GM12878 (cell line): ENCODE results near the gene ADAM11. TPM values are rescaled to one million over a fixed set of nuclear protein-coding genes. Genes with fewer than 3 reads are reported as not detected.

Source experiments
- ATAC-seq: fragments of 200-7000 bp; cut with Tn5 transposase; 3 replicates; pipeline ENCODE4 v1.9.1; 2020; ENCODE audit warnings: mild to moderate bottlenecking, moderate library complexity
- BruUV-seq: library from RNA; stranded (reverse); fragments of 400-500 nt; replicated peaks from 2 replicates; lab custom pipeline; 2021; lab: Mats Ljungman, UMichigan
- CTCF ChIA-PET: fragments of 300-600 bp; sonication (Branson Sonifier 250); formaldehyde crosslinking; extraction: SDS; loops from one replicate; lab custom pipeline; 2021; ENCODE audit warnings: inconsistent platforms; lab: Yijun Ruan, JAX
- POLR2A ChIA-PET: fragments of 350-600 bp; formaldehyde crosslinking; extraction: SDS; loops from one replicate; lab custom pipeline; 2021; ENCODE audit warnings: inconsistent platforms; lab: Charles Lee
- RAD21 ChIA-PET: fragments of 300-600 bp; sonication (Branson Sonifier 250); formaldehyde crosslinking; loops from one replicate; lab custom pipeline; 2023; ENCODE audit warnings: antibody characterized with exemption; ENCODE audit not compliant: unreplicated experiment; lab: Charles Lee
- SMC1A ChIA-PET: fragments of 300-600 bp; sonication (Branson Sonifier 250); formaldehyde crosslinking; loops from one replicate; lab custom pipeline; 2023; ENCODE audit not compliant: unreplicated experiment, uncharacterized antibody; lab: Charles Lee
- DNase-seq: peaks from one replicate; pipeline ENCODE4 v3.0.0-alpha.2; 2011; ENCODE audit warnings: low read depth, low spot score
- FAIRE-seq: peaks from 3 replicates; lab custom pipeline; 2011; peaks lifted over from hg19 to GRCh38; lab: Jason Lieb, UNC
- H2AFZ ChIP-seq: 2 replicates; pipeline ENCODE4 v1.6.0; 2011; ENCODE audit warnings: low read depth, low read length, control low read depth; ENCODE audit not compliant: control insufficient read depth
- H3K27ac ChIP-seq: 2 replicates; pipeline ENCODE4 v1.5.1; 2011; ENCODE audit warnings: control low read depth; ENCODE audit not compliant: control insufficient read depth, insufficient read depth
- H3K27me3 ChIP-seq, 2 experiments: replicated peaks in 1 of 2; 2 replicates each; pipeline versions ENCODE4 v1.6.0 to v1.6.1; 2011; ENCODE audit warnings: low read length in 1 of 2; ENCODE audit not compliant: control insufficient read depth in 2 of 2, insufficient read depth in 2 of 2
- H3K36me3 ChIP-seq, 2 experiments: 2 replicates each; pipeline ENCODE4 v1.5.1; 2011; ENCODE audit warnings: low read length in 1 of 2; ENCODE audit not compliant: control insufficient read depth in 2 of 2, insufficient read depth in 2 of 2
- H3K4me1 ChIP-seq: 2 replicates; pipeline ENCODE4 v1.6.1; 2011; ENCODE audit warnings: mild to moderate bottlenecking, low read length, moderate library complexity, mixed read lengths; ENCODE audit not compliant: control insufficient read depth, insufficient read depth
- H3K4me2 ChIP-seq: 2 replicates; pipeline ENCODE4 v1.6.0; 2011; ENCODE audit warnings: control low read depth; ENCODE audit not compliant: control insufficient read depth, insufficient read depth
- H3K4me3 ChIP-seq: fragments of 200-600 bp; sonication (generic); 2 replicates; pipeline ENCODE4 v1.5.1; 2016
- H3K79me2 ChIP-seq: 2 replicates; pipeline ENCODE4 v1.6.0; 2011; ENCODE audit warnings: low read length; ENCODE audit not compliant: control insufficient read depth, insufficient read depth
- H3K9ac ChIP-seq: 2 replicates; pipeline ENCODE4 v1.8.0; 2011; ENCODE audit warnings: low read length, control low read depth, mixed read lengths; ENCODE audit not compliant: control insufficient read depth, insufficient read depth
- H3K9me3 ChIP-seq: replicated peaks from 3 replicates; pipeline ENCODE4 v1.5.1; 2011; ENCODE audit warnings: mild to moderate bottlenecking, low read length; ENCODE audit not compliant: control insufficient read depth, insufficient read depth
- H4K20me1 ChIP-seq: 2 replicates; pipeline ENCODE4 v1.6.0; 2011; ENCODE audit not compliant: control insufficient read depth, insufficient read depth
- BRCA1 ChIP-seq: IDR thresholded peaks from 2 replicates; pipeline ENCODE4 v1.6.1; 2011; ENCODE audit warnings: low read depth, low read length, improper control_type of control experiment
- DPF2 ChIP-seq: fragments of 450-650 bp; IDR thresholded peaks from 2 replicates; pipeline ENCODE4 v1.6.1; 2017; ENCODE audit warnings: mild to moderate bottlenecking
- ETV6 ChIP-seq, 2 experiments: fragments of 450-650 bp in 1 of 2; IDR thresholded peaks in 1 of 2; conservative IDR thresholded peaks in 1 of 2; 2 replicates each; pipeline ENCODE4 v1.6.1; 2014; ENCODE audit warnings: antibody characterized with exemption in 1 of 2, borderline replicate concordance in 1 of 2, low read depth in 1 of 2, mild to moderate bottlenecking in 1 of 2, moderate library complexity in 1 of 2
- HDAC6 ChIP-seq: fragments of 200-600 bp; sonication (generic); IDR thresholded peaks from one replicate; pipeline ENCODE4 v1.8.0; 2017; ENCODE audit warnings: antibody characterized with exemption; ENCODE audit not compliant: unreplicated experiment
- LARP7 ChIP-seq: fragments of 450-650 bp; IDR thresholded peaks from 2 replicates; pipeline ENCODE4 v1.6.1; 2017; ENCODE audit warnings: mild to moderate bottlenecking
- MAX ChIP-seq: IDR thresholded peaks from 2 replicates; pipeline ENCODE4 v1.6.1; 2012; ENCODE audit warnings: low read depth, low read length, improper control_type of control experiment
- POLR2A ChIP-seq: IDR thresholded peaks from 2 replicates; pipeline ENCODE4 v1.6.1; 2011; ENCODE audit warnings: low read depth, mild to moderate bottlenecking, low read length
- POLR2AphosphoS5 ChIP-seq: IDR thresholded peaks from 2 replicates; pipeline ENCODE4 v1.6.1; 2011; ENCODE audit warnings: mild to moderate bottlenecking, low read length, inconsistent platforms
- SIX5 ChIP-seq: IDR thresholded peaks from 2 replicates; pipeline ENCODE4 v1.6.1; 2011; ENCODE audit warnings: mild to moderate bottlenecking, low read depth, low read length, moderate library complexity; ENCODE audit not compliant: severe bottlenecking
- USF1 ChIP-seq: IDR thresholded peaks from 2 replicates; pipeline ENCODE4 v1.6.1; 2011; ENCODE audit warnings: borderline replicate concordance, low read depth, mild to moderate bottlenecking, moderate library complexity, mixed read lengths, low read length; ENCODE audit not compliant: insufficient read depth; ENCODE audit errors: extremely low read length
- WGBS: methylation state at CpG from one replicate; pipeline ENCODE4 v1.1.6; 2016; ENCODE audit warnings: low lambda C conversion rate; ENCODE audit not compliant: insufficient replicate concordance, insufficient coverage; ENCODE audit errors: missing lambda C conversion rate; 5-methylcytosine and 5-hydroxymethylcytosine counted together
- in situ Hi-C: fragments of 300-500 bp; cut with MboI; formaldehyde crosslinking; loops from 9 replicates; pipeline ENCODE4 v1.14.3; 2018; ENCODE audit warnings: mixed read lengths
- intact Hi-C: fragments of 100-400 bp; cut with micrococcal nuclease; formaldehyde crosslinking; loops from one replicate; pipeline ENCODE4 v1.14.2; 2022; ENCODE audit not compliant: unreplicated experiment
- polyA plus RNA-seq, 11 experiments: library from polyadenylated mRNA; depleted of rRNA in 4 of 11; unstranded in 6 of 11; stranded (reverse) in 5 of 11; fragments of >200 nt; fragmentation: Nextera tagmentation in 4 of 11; fragmentation: Illumina TruSeq in 1 of 11; extraction: Ambion mirVana in 4 of 11; extraction: Trizol in 1 of 11; gene quantifications; 1 replicate in 1 of 11; 2 replicates in 10 of 11; pipeline versions ENCODE4 v1.2.1 to v1.2.3, GENCODE V29; 2011 to 2016; ENCODE audit warnings: inconsistent platforms in 2 of 11, missing spikeins in 2 of 11, low read depth in 1 of 11
- total RNA-seq, 4 experiments: library from RNA; depleted of rRNA in 3 of 4; stranded (reverse); fragments of >200 nt in 3 of 4; fragmentation: Illumina TruSeq in 1 of 4; extraction: Trizol in 1 of 4; gene quantifications; 2 replicates each; pipeline versions ENCODE4 v1.2.1 to v1.2.3, GENCODE V29; 2013 to 2021
- TF ChIP-seq, protein P1 (sequence below): IDR thresholded peaks from 2 replicates; pipeline ENCODE4 v1.6.1; 2012; ENCODE audit warnings: improper control_type of control experiment, low read depth, low read length; ENCODE audit not compliant: insufficient replicate concordance
- TF ChIP-seq, protein P2 (sequence below): fragments of 450-650 bp; IDR thresholded peaks from 2 replicates; pipeline ENCODE4 v1.6.1; 2016; ENCODE audit warnings: mild to moderate bottlenecking, moderate library complexity, borderline replicate concordance

Gene ADAM11
- total and polyA plus RNA-seq, 10 of the 15 experiments (the other 5 are each of a cell fraction or from before 2014, with no cell fraction given), result 0.03 to 0.37 (median 0.06) TPM; not detected in 3

GRCh38 chr17:44736551-44737240 lies 22.1 kb upstream of the ADAM11 start:
- no TSS peak for BruUV-seq
- peaks cover 14% of the 10 kb centered on the region for H3K4me1 ChIP-seq
- H3K27ac ChIP-seq, result no peak overlapping the region
- SMC1A ChIA-PET, result no interaction called here
- no peak for FAIRE-seq
- no peak for DNase-seq
- no peak overlapping the region for H3K9ac ChIP-seq
- in situ Hi-C loops, result no loop called here
- no peaks in the 10 kb centered on the region for H4K20me1 ChIP-seq
- no peak for TF ChIP-seq POLR2AphosphoS5
- no peak for TF ChIP-seq POLR2A
- TF ChIP-seq, protein P1, sequence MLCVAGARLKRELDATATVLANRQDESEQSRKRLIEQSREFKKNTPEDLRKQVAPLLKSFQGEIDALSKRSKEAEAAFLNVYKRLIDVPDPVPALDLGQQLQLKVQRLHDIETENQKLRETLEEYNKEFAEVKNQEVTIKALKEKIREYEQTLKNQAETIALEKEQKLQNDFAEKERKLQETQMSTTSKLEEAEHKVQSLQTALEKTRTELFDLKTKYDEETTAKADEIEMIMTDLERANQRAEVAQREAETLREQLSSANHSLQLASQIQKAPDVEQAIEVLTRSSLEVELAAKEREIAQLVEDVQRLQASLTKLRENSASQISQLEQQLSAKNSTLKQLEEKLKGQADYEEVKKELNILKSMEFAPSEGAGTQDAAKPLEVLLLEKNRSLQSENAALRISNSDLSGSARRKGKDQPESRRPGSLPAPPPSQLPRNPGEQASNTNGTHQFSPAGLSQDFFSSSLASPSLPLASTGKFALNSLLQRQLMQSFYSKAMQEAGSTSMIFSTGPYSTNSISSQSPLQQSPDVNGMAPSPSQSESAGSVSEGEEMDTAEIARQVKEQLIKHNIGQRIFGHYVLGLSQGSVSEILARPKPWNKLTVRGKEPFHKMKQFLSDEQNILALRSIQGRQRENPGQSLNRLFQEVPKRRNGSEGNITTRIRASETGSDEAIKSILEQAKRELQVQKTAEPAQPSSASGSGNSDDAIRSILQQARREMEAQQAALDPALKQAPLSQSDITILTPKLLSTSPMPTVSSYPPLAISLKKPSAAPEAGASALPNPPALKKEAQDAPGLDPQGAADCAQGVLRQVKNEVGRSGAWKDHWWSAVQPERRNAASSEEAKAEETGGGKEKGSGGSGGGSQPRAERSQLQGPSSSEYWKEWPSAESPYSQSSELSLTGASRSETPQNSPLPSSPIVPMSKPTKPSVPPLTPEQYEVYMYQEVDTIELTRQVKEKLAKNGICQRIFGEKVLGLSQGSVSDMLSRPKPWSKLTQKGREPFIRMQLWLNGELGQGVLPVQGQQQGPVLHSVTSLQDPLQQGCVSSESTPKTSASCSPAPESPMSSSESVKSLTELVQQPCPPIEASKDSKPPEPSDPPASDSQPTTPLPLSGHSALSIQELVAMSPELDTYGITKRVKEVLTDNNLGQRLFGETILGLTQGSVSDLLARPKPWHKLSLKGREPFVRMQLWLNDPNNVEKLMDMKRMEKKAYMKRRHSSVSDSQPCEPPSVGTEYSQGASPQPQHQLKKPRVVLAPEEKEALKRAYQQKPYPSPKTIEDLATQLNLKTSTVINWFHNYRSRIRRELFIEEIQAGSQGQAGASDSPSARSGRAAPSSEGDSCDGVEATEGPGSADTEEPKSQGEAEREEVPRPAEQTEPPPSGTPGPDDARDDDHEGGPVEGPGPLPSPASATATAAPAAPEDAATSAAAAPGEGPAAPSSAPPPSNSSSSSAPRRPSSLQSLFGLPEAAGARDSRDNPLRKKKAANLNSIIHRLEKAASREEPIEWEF, result no peak
- no peak for TF ChIP-seq DPF2
- no peak for TF ChIP-seq MAX
- no peak for TF ChIP-seq HDAC6
- TF ChIP-seq LARP7, result no peak
- TF ChIP-seq BRCA1, result no peak
- TF ChIP-seq USF1, result no peak
- TF ChIP-seq, protein P2, sequence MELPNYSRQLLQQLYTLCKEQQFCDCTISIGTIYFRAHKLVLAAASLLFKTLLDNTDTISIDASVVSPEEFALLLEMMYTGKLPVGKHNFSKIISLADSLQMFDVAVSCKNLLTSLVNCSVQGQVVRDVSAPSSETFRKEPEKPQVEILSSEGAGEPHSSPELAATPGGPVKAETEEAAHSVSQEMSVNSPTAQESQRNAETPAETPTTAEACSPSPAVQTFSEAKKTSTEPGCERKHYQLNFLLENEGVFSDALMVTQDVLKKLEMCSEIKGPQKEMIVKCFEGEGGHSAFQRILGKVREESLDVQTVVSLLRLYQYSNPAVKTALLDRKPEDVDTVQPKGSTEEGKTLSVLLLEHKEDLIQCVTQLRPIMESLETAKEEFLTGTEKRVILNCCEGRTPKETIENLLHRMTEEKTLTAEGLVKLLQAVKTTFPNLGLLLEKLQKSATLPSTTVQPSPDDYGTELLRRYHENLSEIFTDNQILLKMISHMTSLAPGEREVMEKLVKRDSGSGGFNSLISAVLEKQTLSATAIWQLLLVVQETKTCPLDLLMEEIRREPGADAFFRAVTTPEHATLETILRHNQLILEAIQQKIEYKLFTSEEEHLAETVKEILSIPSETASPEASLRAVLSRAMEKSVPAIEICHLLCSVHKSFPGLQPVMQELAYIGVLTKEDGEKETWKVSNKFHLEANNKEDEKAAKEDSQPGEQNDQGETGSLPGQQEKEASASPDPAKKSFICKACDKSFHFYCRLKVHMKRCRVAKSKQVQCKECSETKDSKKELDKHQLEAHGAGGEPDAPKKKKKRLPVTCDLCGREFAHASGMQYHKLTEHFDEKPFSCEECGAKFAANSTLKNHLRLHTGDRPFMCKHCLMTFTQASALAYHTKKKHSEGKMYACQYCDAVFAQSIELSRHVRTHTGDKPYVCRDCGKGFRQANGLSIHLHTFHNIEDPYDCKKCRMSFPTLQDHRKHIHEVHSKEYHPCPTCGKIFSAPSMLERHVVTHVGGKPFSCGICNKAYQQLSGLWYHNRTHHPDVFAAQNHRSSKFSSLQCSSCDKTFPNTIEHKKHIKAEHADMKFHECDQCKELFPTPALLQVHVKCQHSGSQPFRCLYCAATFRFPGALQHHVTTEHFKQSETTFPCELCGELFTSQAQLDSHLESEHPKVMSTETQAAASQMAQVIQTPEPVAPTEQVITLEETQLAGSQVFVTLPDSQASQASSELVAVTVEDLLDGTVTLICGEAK, result no peak
- no peak for TF ChIP-seq ETV6 (conservative IDR thresholded peaks at IDR 0.05 in 1 of 2, IDR thresholded peaks at IDR 0.05 in 1 of 2; ENCODE audit: borderline replicate concordance in 1 of 2, low read depth in 1 of 2)
- no peak for TF ChIP-seq SIX5
- TF ChIP-seq, all 136 proteins: peak for 0
- Histone ChIP-seq H3K36me3 (peaks cover 4 to 12% of the 10 kb centered on the region in 2 experiments), H3K4me3 (no peak overlapping the region), H3K79me2 (no peaks in the 10 kb centered on the region), H2AFZ (no peak overlapping the region), H3K4me2 (no peak overlapping the region), H3K27me3 (no peaks in the 10 kb centered on the region), H3K9me3 (no peaks in the 10 kb centered on the region)
- WGBS, result 92% methylated on average over 12 of the region's 12 CpGs
- RAD21 ChIA-PET, result no interaction called here
- CTCF ChIA-PET, result interaction anchor here (0.6 to 1.1 kb wide), 2 partner anchors 184 to 202 kb away, joined by 3 read pairs; no protein-coding TSS in a partner anchor
- ATAC-seq, result no peak
- intact Hi-C loops, result no loop called here
- POLR2A ChIA-PET, result interaction anchor here (0.6 kb wide), 1 partner anchor 199 kb away, joined by 4 read pairs; no protein-coding TSS in a partner anchor
